ENCODE data around the gene PREB.

DNA sequence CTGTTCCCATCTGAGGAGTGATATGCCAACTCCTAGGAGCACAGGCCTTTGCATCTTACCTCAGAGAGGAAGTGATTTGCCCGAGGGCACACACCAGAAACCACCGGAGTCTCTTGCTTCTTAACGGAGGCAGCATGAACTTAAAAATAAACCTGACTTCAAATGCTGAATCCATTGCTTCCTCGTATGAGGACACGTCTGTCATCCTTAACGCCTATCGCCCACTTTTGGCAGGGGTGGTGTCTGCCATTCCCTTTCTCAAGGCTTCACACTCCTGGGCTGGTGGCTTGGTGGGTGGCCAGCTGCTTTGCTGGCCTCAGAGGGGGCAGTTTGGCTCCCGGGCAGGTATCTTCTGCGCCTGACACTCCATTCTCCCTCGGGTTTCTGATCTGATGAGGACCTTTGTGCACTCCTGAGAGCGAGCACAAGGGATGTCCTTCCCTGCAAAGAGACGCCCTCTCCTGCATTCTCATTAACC is 1.1 kb upstream of the PREB start:
- TF ChIP-seq, protein P1, sequence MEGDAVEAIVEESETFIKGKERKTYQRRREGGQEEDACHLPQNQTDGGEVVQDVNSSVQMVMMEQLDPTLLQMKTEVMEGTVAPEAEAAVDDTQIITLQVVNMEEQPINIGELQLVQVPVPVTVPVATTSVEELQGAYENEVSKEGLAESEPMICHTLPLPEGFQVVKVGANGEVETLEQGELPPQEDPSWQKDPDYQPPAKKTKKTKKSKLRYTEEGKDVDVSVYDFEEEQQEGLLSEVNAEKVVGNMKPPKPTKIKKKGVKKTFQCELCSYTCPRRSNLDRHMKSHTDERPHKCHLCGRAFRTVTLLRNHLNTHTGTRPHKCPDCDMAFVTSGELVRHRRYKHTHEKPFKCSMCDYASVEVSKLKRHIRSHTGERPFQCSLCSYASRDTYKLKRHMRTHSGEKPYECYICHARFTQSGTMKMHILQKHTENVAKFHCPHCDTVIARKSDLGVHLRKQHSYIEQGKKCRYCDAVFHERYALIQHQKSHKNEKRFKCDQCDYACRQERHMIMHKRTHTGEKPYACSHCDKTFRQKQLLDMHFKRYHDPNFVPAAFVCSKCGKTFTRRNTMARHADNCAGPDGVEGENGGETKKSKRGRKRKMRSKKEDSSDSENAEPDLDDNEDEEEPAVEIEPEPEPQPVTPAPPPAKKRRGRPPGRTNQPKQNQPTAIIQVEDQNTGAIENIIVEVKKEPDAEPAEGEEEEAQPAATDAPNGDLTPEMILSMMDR (IDR thresholded peaks at IDR 0.05): no peak
- TF ChIP-seq EZH2 (IDR thresholded peaks at IDR 0.05): no peak
